Brain microvascular endothelial cell (primary cell): Measurements from ENCODE around the gene MYO9A.
A peak's percentile ranks its signal among the peaks of the same experiment; 100 is the strongest.

Experiments
- DNase-seq: peaks from one replicate; pipeline ENCODE4 v3.0.0-alpha.2; 2020
- H3K27ac ChIP-seq: fragments of 250-450 bp; sonication (Bioruptor Pico); 2 replicates; pipeline ENCODE4 v1.5.1; 2020; ENCODE audit warnings: mild to moderate bottlenecking, moderate library complexity
- H3K27me3 ChIP-seq: fragments of 250-450 bp; sonication (Bioruptor Pico); replicated peaks from 2 replicates; pipeline ENCODE4 v1.5.1; 2020; ENCODE audit warnings: mild to moderate bottlenecking
- H3K36me3 ChIP-seq: fragments of 250-450 bp; sonication (Bioruptor Pico); replicated peaks from 2 replicates; pipeline ENCODE4 v1.5.1; 2020; ENCODE audit warnings: mild to moderate bottlenecking
- H3K4me3 ChIP-seq: 2 replicates; pipeline ENCODE4 v1.5.1; 2011; ENCODE audit warnings: low read depth, mild to moderate bottlenecking, control low read depth, low read length, moderate library complexity
- CTCF ChIP-seq: IDR thresholded peaks from 2 replicates; pipeline ENCODE4 v1.5.1; 2011; ENCODE audit warnings: low read depth, mild to moderate bottlenecking, moderate library complexity, low read length, control low read depth, inconsistent platforms; ENCODE audit errors: missing control alignments
- in situ Hi-C: cut with HindIII; loops from 2 replicates; pipeline ENCODE4 v1.10.0; 2017; ENCODE audit warnings: low sequenced_read_pairs, low pct_ligation_motif_present

Gene MYO9A

GRCh38 chr15:71792521-71792920 is 325.4 kb downstream of the MYO9A start:
- H3K27ac ChIP-seq, result no peak overlapping the region

GRCh38 chr15:71791975-71792374 is 326.0 kb downstream of the MYO9A start:
- no peak overlapping the region for H3K4me3 ChIP-seq
- H3K27me3 ChIP-seq, result no peaks in the 10 kb centered on the region
- no peaks in the 10 kb centered on the region for H3K36me3 ChIP-seq
- in situ Hi-C loops, result no loop called here
- no peak overlapping the region for H3K27ac ChIP-seq
- TF ChIP-seq CTCF, result no peak
- no peak for DNase-seq

More at GRCh38 chr15:71792521-71792920, 325.4 kb downstream of the MYO9A start:
- H3K4me3 ChIP-seq, result no peak overlapping the region
- no peaks in the 10 kb centered on the region for H3K36me3 ChIP-seq
- no peaks in the 10 kb centered on the region for H3K27me3 ChIP-seq
- no peak for TF ChIP-seq CTCF
- peak; percentile 42 for DNase-seq
- in situ Hi-C loops, result no loop called here

GRCh38 chr15:71790081-71790480 is 327.9 kb downstream of the MYO9A start:
- TF ChIP-seq CTCF, result no peak

GRCh38 chr15:71789616-71790015 is 328.3 kb downstream of the MYO9A start:
- Histone ChIP-seq H3K27me3 (no peaks in the 10 kb centered on the region), H3K4me3 (no peak overlapping the region), H3K27ac (no peak overlapping the region), H3K36me3 (no peaks in the 10 kb centered on the region)
- in situ Hi-C loops, result no loop called here
- DNase-seq, result no peak
- TF ChIP-seq CTCF, result no peak

More at GRCh38 chr15:71790081-71790480, 327.9 kb downstream of the MYO9A start:
- Histone ChIP-seq H3K27me3 (no peaks in the 10 kb centered on the region), H3K4me3 (no peak overlapping the region), H3K27ac (peak overlapping the region; percentile 51), H3K36me3 (no peaks in the 10 kb centered on the region)
- DNase-seq, result peak; percentile 75
- in situ Hi-C loops, result no loop called here

- no peak overlapping the region for H3K27ac ChIP-seq
These were observed 329.0 kb downstream of the MYO9A start for GRCh38 chr15:71788646-71789579.

More at GRCh38 chr15:71788646-71789579, 329.0 kb downstream of the MYO9A start:
- DNase-seq, result no peak
- no peaks in the 10 kb centered on the region for H3K36me3 ChIP-seq
- TF ChIP-seq CTCF, result no peak
- no peaks in the 10 kb centered on the region for H3K27me3 ChIP-seq
- in situ Hi-C loops, result no loop called here
- no peak overlapping the region for H3K4me3 ChIP-seq
